H9 (cell line): ENCODE results near the gene DLEC1. TPM values are rescaled to one million over a fixed set of nuclear protein-coding genes. Genes with fewer than 3 reads are reported as not detected.

Source experiments
- DNase-seq: peaks from one replicate; pipeline ENCODE4 v3.0.0-alpha.2; 2017
- H2AFZ ChIP-seq: one replicate; pipeline ENCODE4 v1.6.1; 2013; ENCODE audit warnings: mild to moderate bottlenecking, low read length, control low read depth, moderate library complexity
- H2AK5ac ChIP-seq: 2 replicates; pipeline ENCODE4 v1.6.1; 2013; ENCODE audit warnings: low read length, control low read depth, mixed read lengths; ENCODE audit not compliant: insufficient read length
- H2BK120ac ChIP-seq: one replicate; pipeline ENCODE4 v1.6.1; 2013; ENCODE audit warnings: low read depth, mild to moderate bottlenecking, low read length, control low read depth, inconsistent platforms; ENCODE audit not compliant: poor library complexity, severe bottlenecking
- H2BK12ac ChIP-seq: 2 replicates; pipeline ENCODE4 v1.6.1; 2013; ENCODE audit warnings: low read length, control low read depth, mixed read lengths, low read depth; ENCODE audit not compliant: insufficient read length
- H2BK15ac ChIP-seq: 2 replicates; pipeline ENCODE4 v1.6.1; 2013; ENCODE audit warnings: low read depth, low read length, control low read depth
- H2BK20ac ChIP-seq: one replicate; pipeline ENCODE4 v1.6.1; 2013; ENCODE audit warnings: low read depth, mild to moderate bottlenecking, low read length, control low read depth, inconsistent platforms; ENCODE audit not compliant: poor library complexity, severe bottlenecking
- H2BK5ac ChIP-seq: 2 replicates; pipeline ENCODE4 v1.6.1; 2013; ENCODE audit warnings: low read length, control low read depth, mixed read lengths; ENCODE audit not compliant: insufficient read length
- H3K14ac ChIP-seq: 2 replicates; pipeline ENCODE4 v1.6.1; 2013; ENCODE audit warnings: low read length, control low read depth; ENCODE audit not compliant: insufficient read depth
- H3K18ac ChIP-seq: 2 replicates; pipeline ENCODE4 v1.6.1; 2013; ENCODE audit warnings: low read depth, mild to moderate bottlenecking, mixed read lengths, low read length, control low read depth; ENCODE audit not compliant: insufficient read length
- H3K23ac ChIP-seq: 2 replicates; pipeline ENCODE4 v1.6.1; 2013; ENCODE audit warnings: low read length, control low read depth, mixed read lengths, low read depth; ENCODE audit not compliant: insufficient read length
- H3K23me2 ChIP-seq: 2 replicates; pipeline ENCODE4 v1.6.1; 2013; ENCODE audit warnings: low read depth, mild to moderate bottlenecking, mixed read lengths, low read length, control low read depth; ENCODE audit not compliant: insufficient read length, poor library complexity, severe bottlenecking
- H3K27ac ChIP-seq: 2 replicates; pipeline ENCODE4 v1.5.1; 2013; ENCODE audit warnings: low read length, control low read depth, mixed read lengths, low read depth; ENCODE audit not compliant: insufficient read length
- H3K27me3 ChIP-seq: 2 replicates; pipeline ENCODE4 v1.6.1; 2013; ENCODE audit warnings: low read length, control low read depth, inconsistent platforms; ENCODE audit not compliant: insufficient read depth
- H3K4ac ChIP-seq: 2 replicates; pipeline ENCODE4 v1.6.1; 2013; ENCODE audit warnings: low read depth, mild to moderate bottlenecking, control low read depth, inconsistent platforms, low read length, moderate library complexity
- H3K4me1 ChIP-seq: 2 replicates; pipeline ENCODE4 v1.6.1; 2013; ENCODE audit warnings: low read length, control low read depth, inconsistent platforms; ENCODE audit not compliant: insufficient read depth
- H3K4me2 ChIP-seq: 2 replicates; pipeline ENCODE4 v1.6.1; 2013; ENCODE audit warnings: low read length, control low read depth, mixed read lengths; ENCODE audit not compliant: insufficient read length, insufficient read depth
- H3K56ac ChIP-seq: 2 replicates; pipeline ENCODE4 v1.6.1; 2013; ENCODE audit warnings: low read depth, mild to moderate bottlenecking, mixed read lengths, low read length, control low read depth; ENCODE audit not compliant: insufficient read length
- H3K79me1 ChIP-seq: 2 replicates; pipeline ENCODE4 v1.6.1; 2013; ENCODE audit warnings: low read depth, mild to moderate bottlenecking, moderate library complexity, low read length, control low read depth, inconsistent platforms; ENCODE audit not compliant: insufficient read depth, poor library complexity, severe bottlenecking
- H3K79me2 ChIP-seq: 2 replicates; pipeline ENCODE4 v1.6.1; 2013; ENCODE audit warnings: low read length, control low read depth, inconsistent platforms; ENCODE audit not compliant: insufficient read depth
- H3K9ac ChIP-seq: 2 replicates; pipeline ENCODE4 v1.6.1; 2013; ENCODE audit warnings: low read length, control low read depth, mixed read lengths; ENCODE audit not compliant: insufficient read length; ENCODE audit errors: extremely low read depth
- H3K9me3 ChIP-seq: one replicate; pipeline ENCODE4 v1.6.1; 2013; ENCODE audit warnings: low read depth, low read length, inconsistent platforms; ENCODE audit not compliant: control insufficient read depth
- H3T11ph ChIP-seq: one replicate; pipeline ENCODE4 v1.6.1; 2013; ENCODE audit warnings: mild to moderate bottlenecking, low read length, control low read depth, inconsistent platforms
- H4K20me1 ChIP-seq: one replicate; pipeline ENCODE4 v1.6.1; 2013; ENCODE audit not compliant: control insufficient read depth, insufficient read length, insufficient read depth
- H4K5ac ChIP-seq: 2 replicates; pipeline ENCODE4 v1.6.1; 2013; ENCODE audit warnings: low read depth, mild to moderate bottlenecking, mixed read lengths, low read length, control low read depth; ENCODE audit not compliant: insufficient read length
- H4K8ac ChIP-seq: replicated peaks from 2 replicates; pipeline ENCODE4 v1.6.1; 2013; ENCODE audit warnings: low read length, control low read depth, mixed read lengths, low read depth; ENCODE audit not compliant: insufficient read length
- H4K91ac ChIP-seq: 2 replicates; pipeline ENCODE4 v1.6.1; 2013; ENCODE audit warnings: low read depth, mild to moderate bottlenecking, moderate library complexity, mixed read lengths, low read length, control low read depth; ENCODE audit not compliant: insufficient read length
- H3K27ac Mint-ChIP-seq, 3 experiments: 2 replicates in 2 of 3; 3 replicates in 1 of 3; pipeline ENCODE4 v1.8.0; 2020 to 2021; ENCODE audit warnings: mixed read lengths in 3 of 3, mild to moderate bottlenecking in 1 of 3, moderate library complexity in 1 of 3
- H3K27me3 Mint-ChIP-seq: 2 replicates; pipeline ENCODE4 v1.8.0; 2021; ENCODE audit warnings: low read depth, mild to moderate bottlenecking, moderate library complexity, mixed read lengths
- H3K36me3 Mint-ChIP-seq, 3 experiments: 2 replicates in 2 of 3; 3 replicates in 1 of 3; pipeline ENCODE4 v1.8.0; 2020 to 2021; ENCODE audit warnings: low read depth in 3 of 3, mixed read lengths in 3 of 3; ENCODE audit not compliant: insufficient read depth in 1 of 3
- H3K4me1 Mint-ChIP-seq, 2 experiments: 2 replicates each; pipeline ENCODE4 v1.8.0; 2020; ENCODE audit warnings: mixed read lengths in 2 of 2
- H3K4me3 Mint-ChIP-seq, 2 experiments: 2 replicates in 1 of 2; 3 replicates in 1 of 2; pipeline ENCODE4 v1.8.0; 2020 to 2021; ENCODE audit warnings: mild to moderate bottlenecking in 2 of 2, mixed read lengths in 2 of 2, moderate library complexity in 1 of 2
- H3K9me3 Mint-ChIP-seq, 2 experiments: 2 replicates in 1 of 2; 3 replicates in 1 of 2; pipeline ENCODE4 v1.8.0; 2020; ENCODE audit warnings: mild to moderate bottlenecking in 2 of 2, mixed read lengths in 2 of 2, moderate library complexity in 1 of 2
- CTCF ChIP-seq: fragments of 200-600 bp; sonication (generic); conservative IDR thresholded peaks from 3 replicates; pipeline ENCODE4 v1.8.0; 2021; ENCODE audit warnings: antibody characterized with exemption, mild to moderate bottlenecking
- WGBS: extraction: QIAGEN DNeasy Blood & Tissue Kit; methylation state at CpG from one replicate; pipeline ENCODE4 v1.1.7; 2013; ENCODE audit warnings: missing lambda C conversion rate, low lambda C conversion rate, mixed read lengths; ENCODE audit not compliant: insufficient read length; ENCODE audit errors: extremely low coverage; 5-methylcytosine and 5-hydroxymethylcytosine counted together
- total RNA-seq: library from RNA; stranded (reverse); gene quantifications from 2 replicates; pipeline ENCODE4 v1.2.1, GENCODE V29; 2021

DLEC1 gene
- total RNA-seq, 1 experiment from 2014 or later, result 2.1 TPM

GRCh38 chr3:38036906-38037305, 2.1 kb upstream of the DLEC1 start:
- Histone ChIP-seq H3K4me1 (no peaks in the 10 kb centered on the region; the same call in 1 of the 2 replicates), H2BK20ac (no peak overlapping the region), H4K5ac (no peak overlapping the region), H4K91ac (no peak overlapping the region), H2AK5ac (no peak overlapping the region), H3K9ac (no peak overlapping the region), H3T11ph (no peak overlapping the region), H3K79me2 (no peaks in the 10 kb centered on the region), H3K4me2 (no peak overlapping the region), H3K27ac (no peak overlapping the region), H3K4ac (no peak overlapping the region), H3K27me3 (peaks cover 6% of the 10 kb centered on the region; the same call in 1 of the 2 replicates), H3K23me2 (peaks cover 10% of the 10 kb centered on the region), H3K79me1 (no peaks in the 10 kb centered on the region), H4K20me1 (no peaks in the 10 kb centered on the region), H3K23ac (no peak overlapping the region), H3K56ac (no peak overlapping the region), H4K8ac (no peak overlapping the region), H2BK12ac (no peak overlapping the region), H2BK15ac (no peak overlapping the region), H2AFZ (no peak overlapping the region), H3K18ac (no peak overlapping the region), H2BK120ac (no peak overlapping the region), H2BK5ac (no peak overlapping the region), H3K9me3 (no peaks in the 10 kb centered on the region), H3K14ac (no peak overlapping the region)
- Mint-ChIP-seq H3K4me3 (no peak overlapping the region), H3K36me3 (no peaks in the 10 kb centered on the region), H3K4me1 (peaks cover 10 to 15% of the 10 kb centered on the region in 2 experiments), H3K27ac (no peak overlapping the region), H3K27me3 (peaks cover 47% of the 10 kb centered on the region), H3K9me3 (no peaks in the 10 kb centered on the region)
- WGBS, result no CpG with 5 or more reads among the region's 3 CpGs
- TF ChIP-seq CTCF, result no peak
- DNase-seq, result no peak
